DOHH2 (cell line): ENCODE measurements around the gene CHST1.

Experiments used
- H3F3A ChIP-seq: fragments of 200-600 bp; sonication (generic), shearing (Covaris generic); 2 replicates; pipeline ENCODE4 v1.6.0; 2016; ENCODE audit warnings: antibody characterized with exemption, mild to moderate bottlenecking; ENCODE audit not compliant: control insufficient read depth, insufficient read depth
- H3K27ac ChIP-seq: fragments of 200-600 bp; sonication (generic); 2 replicates; pipeline ENCODE4 v1.5.1; 2014; ENCODE audit warnings: low read depth, mild to moderate bottlenecking, low read length, moderate library complexity
- H3K27me3 ChIP-seq: fragments of 200-600 bp; sonication (generic); 2 replicates; pipeline ENCODE4 v1.6.1; 2014; ENCODE audit warnings: mild to moderate bottlenecking, low read length, mixed read lengths; ENCODE audit not compliant: control insufficient read depth
- H3K36me3 ChIP-seq: fragments of 200-600 bp; sonication (generic); 2 replicates; pipeline ENCODE4 v1.6.1; 2014; ENCODE audit warnings: mild to moderate bottlenecking, low read length, moderate library complexity, mixed read lengths; ENCODE audit not compliant: control insufficient read depth
- H3K4me1 ChIP-seq: fragments of 200-600 bp; sonication (generic); 2 replicates; pipeline ENCODE4 v1.6.1; 2014; ENCODE audit warnings: mild to moderate bottlenecking, low read length, mixed read lengths; ENCODE audit not compliant: control insufficient read depth
- H3K4me2 ChIP-seq: fragments of 200-600 bp; sonication (generic); 2 replicates; pipeline ENCODE4 v1.6.0; 2014; ENCODE audit warnings: mild to moderate bottlenecking, low read length, moderate library complexity
- H3K4me3 ChIP-seq: fragments of 200-600 bp; sonication (generic); 2 replicates; pipeline ENCODE4 v1.5.1; 2014; ENCODE audit warnings: mild to moderate bottlenecking, low read length, mixed read lengths
- H3K79me2 ChIP-seq: fragments of 200-600 bp; sonication (generic); 2 replicates; pipeline ENCODE4 v1.6.1; 2014; ENCODE audit warnings: mild to moderate bottlenecking, low read length, mixed read lengths; ENCODE audit not compliant: control insufficient read depth
- H3K9me2 ChIP-seq: fragments of 200-600 bp; sonication (generic); replicated peaks from 2 replicates; pipeline ENCODE4 v1.6.1; 2014; ENCODE audit warnings: mild to moderate bottlenecking, low read length, mixed read lengths; ENCODE audit not compliant: control insufficient read depth
- H3K9me3 ChIP-seq: fragments of 200-600 bp; sonication (generic); 2 replicates; pipeline ENCODE4 v1.6.1; 2014; ENCODE audit warnings: antibody characterized with exemption, low read length, mixed read lengths; ENCODE audit not compliant: control insufficient read depth, insufficient read depth
- H4K20me1 ChIP-seq: fragments of 200-600 bp; sonication (generic); 2 replicates; pipeline ENCODE4 v1.6.0; 2014; ENCODE audit warnings: low read depth, mild to moderate bottlenecking, antibody characterized with exemption, low read length, moderate library complexity; ENCODE audit not compliant: control insufficient read depth, insufficient read depth
- EZH2phosphoT487 ChIP-seq: fragments of 200-600 bp; sonication (generic); IDR thresholded peaks from 2 replicates; pipeline ENCODE4 v1.6.1; 2017; ENCODE audit warnings: borderline replicate concordance, mild to moderate bottlenecking, antibody characterized with exemption, low read length, moderate library complexity, mixed read lengths
- TF ChIP-seq, protein P1 (sequence below): fragments of 200-600 bp; sonication (generic); IDR thresholded peaks from one replicate; pipeline ENCODE4 v1.5.1; 2014; ENCODE audit warnings: antibody characterized with exemption, mild to moderate bottlenecking, low read depth, low read length; ENCODE audit not compliant: poor library complexity, severe bottlenecking

The CHST1 gene

DNA sequence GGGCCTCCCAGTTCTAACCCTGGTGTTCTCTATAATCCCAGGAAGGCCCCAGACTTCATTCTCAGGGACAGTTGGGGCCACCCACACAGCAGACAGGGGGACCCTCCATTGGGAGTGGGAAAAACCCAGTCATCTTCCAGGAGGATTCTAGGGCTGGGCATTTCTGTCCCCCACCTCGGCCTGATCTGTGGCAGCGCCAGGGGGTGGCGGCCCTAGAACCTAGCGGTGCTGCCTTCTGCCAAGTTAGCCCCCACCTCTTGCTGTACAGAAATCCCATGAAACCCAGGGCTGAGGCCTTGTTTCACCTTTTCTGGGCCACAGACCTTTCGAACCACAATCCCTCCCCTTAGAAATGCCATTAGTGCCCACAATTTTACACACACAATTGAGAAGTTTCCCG lies 9.6 kb downstream of the CHST1 start:
- H3K9me2 ChIP-seq = no peaks in the 10 kb centered on the region
- TF ChIP-seq, protein P1, sequence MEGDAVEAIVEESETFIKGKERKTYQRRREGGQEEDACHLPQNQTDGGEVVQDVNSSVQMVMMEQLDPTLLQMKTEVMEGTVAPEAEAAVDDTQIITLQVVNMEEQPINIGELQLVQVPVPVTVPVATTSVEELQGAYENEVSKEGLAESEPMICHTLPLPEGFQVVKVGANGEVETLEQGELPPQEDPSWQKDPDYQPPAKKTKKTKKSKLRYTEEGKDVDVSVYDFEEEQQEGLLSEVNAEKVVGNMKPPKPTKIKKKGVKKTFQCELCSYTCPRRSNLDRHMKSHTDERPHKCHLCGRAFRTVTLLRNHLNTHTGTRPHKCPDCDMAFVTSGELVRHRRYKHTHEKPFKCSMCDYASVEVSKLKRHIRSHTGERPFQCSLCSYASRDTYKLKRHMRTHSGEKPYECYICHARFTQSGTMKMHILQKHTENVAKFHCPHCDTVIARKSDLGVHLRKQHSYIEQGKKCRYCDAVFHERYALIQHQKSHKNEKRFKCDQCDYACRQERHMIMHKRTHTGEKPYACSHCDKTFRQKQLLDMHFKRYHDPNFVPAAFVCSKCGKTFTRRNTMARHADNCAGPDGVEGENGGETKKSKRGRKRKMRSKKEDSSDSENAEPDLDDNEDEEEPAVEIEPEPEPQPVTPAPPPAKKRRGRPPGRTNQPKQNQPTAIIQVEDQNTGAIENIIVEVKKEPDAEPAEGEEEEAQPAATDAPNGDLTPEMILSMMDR = no peak
- TF ChIP-seq EZH2phosphoT487 = no peak
- no peak overlapping the region for H3K4me3 ChIP-seq
- no peak overlapping the region for H3K27ac ChIP-seq
- H3K27me3 ChIP-seq = peaks cover under 1% of the 10 kb centered on the region; the same call in 1 of the 2 replicates
- H3K4me1 ChIP-seq = peaks cover 5% of the 10 kb centered on the region
- H3K79me2 ChIP-seq = no peaks in the 10 kb centered on the region
- H3K4me2 ChIP-seq = no peak overlapping the region
- H3F3A ChIP-seq = no peaks in the 10 kb centered on the region
- H3K9me3 ChIP-seq = no peaks in the 10 kb centered on the region
- H3K36me3 ChIP-seq = no peaks in the 10 kb centered on the region
- H4K20me1 ChIP-seq = no peaks in the 10 kb centered on the region

DNA sequence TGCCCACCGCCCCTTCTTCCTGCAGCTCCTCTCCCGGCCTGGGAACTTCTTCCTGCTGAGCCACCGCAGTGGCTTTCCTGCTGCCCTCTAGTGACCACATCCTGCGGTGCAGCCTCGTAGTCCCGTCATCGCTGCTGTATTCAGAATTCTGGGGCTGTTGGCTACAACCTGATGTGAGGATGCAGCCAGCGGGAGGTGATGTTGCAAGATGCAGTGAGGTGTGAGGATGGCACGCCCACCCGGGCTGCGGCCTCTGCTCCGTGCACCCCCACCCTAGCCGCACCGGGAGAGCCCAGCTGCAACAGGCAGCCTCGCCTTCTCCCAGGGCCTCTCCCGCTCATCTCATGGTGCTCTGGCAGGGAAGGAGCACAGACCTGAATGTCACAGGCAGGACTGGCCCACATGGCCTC lies 10.1 kb downstream of the CHST1 start:
- H3K9me2 ChIP-seq = no peaks in the 10 kb centered on the region
- no peak overlapping the region for H3K4me3 ChIP-seq
- H3K9me3 ChIP-seq = no peaks in the 10 kb centered on the region
- no peaks in the 10 kb centered on the region for H3K36me3 ChIP-seq
- peaks cover 5% of the 10 kb centered on the region for H3K4me1 ChIP-seq
- H3K79me2 ChIP-seq = no peaks in the 10 kb centered on the region
- no peaks in the 10 kb centered on the region; the same call in 1 of the 2 replicates for H3K27me3 ChIP-seq
- H3F3A ChIP-seq = no peaks in the 10 kb centered on the region
- H4K20me1 ChIP-seq = no peaks in the 10 kb centered on the region
- H3K27ac ChIP-seq = no peak overlapping the region
- peak overlapping the region; percentile 37; the same call in 1 of the 2 replicates for H3K4me2 ChIP-seq
- no peak for TF ChIP-seq EZH2phosphoT487
- TF ChIP-seq, protein P1 = peak; percentile 91

DNA sequence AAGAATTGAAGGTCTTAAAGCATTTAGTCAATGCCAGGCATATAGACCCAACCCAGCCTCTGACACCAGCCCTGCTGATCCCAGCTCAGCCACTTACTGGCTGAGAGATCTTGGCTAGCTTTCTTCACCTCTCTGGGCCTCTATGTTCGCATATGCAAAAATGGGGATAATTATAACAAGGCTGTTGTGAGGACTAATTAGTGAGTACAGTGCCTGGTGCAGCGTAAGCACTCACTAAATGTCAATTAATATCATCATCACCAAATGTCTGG lies 10.5 kb downstream of the CHST1 start:
- H3K27me3 ChIP-seq = no peaks in the 10 kb centered on the region; the same call in 1 of the 2 replicates
- no peak overlapping the region for H3K27ac ChIP-seq
- no peaks in the 10 kb centered on the region for H3K9me3 ChIP-seq
- H3K36me3 ChIP-seq = no peaks in the 10 kb centered on the region
- no peaks in the 10 kb centered on the region for H4K20me1 ChIP-seq
- no peak for TF ChIP-seq EZH2phosphoT487
- TF ChIP-seq, protein P1 = no peak
- no peaks in the 10 kb centered on the region for H3F3A ChIP-seq
- H3K4me3 ChIP-seq = no peak overlapping the region
- no peaks in the 10 kb centered on the region for H3K9me2 ChIP-seq
- H3K79me2 ChIP-seq = no peaks in the 10 kb centered on the region
- H3K4me1 ChIP-seq = peaks cover 5% of the 10 kb centered on the region
- peak overlapping the region; percentile 37; the same call in 1 of the 2 replicates for H3K4me2 ChIP-seq
